Naive thymus-derived CD4-positive, alpha-beta T cell (primary cell): ENCODE results near the gene ABLIM3. TPM values are rescaled to one million over a fixed set of nuclear protein-coding genes. Genes with fewer than 3 reads are reported as not detected.

ENCODE experiments used
- ATAC-seq: fragments of 150-1000 bp; cut with Tn5 transposase; 2 replicates; pipeline ENCODE4 v1.10.0; 2021; ENCODE audit warnings: mild to moderate bottlenecking, moderate library complexity
- CTCF ChIA-PET: fragments of 350-600 bp; sonication (Branson Sonifier 250); formaldehyde crosslinking; loops from one replicate; lab custom pipeline; 2021; ENCODE audit warnings: antibody characterized with exemption; lab: Charles Lee
- POLR2A ChIA-PET: fragments of 350-600 bp; sonication (Branson Sonifier 250); formaldehyde crosslinking; loops from one replicate; lab custom pipeline; 2021; ENCODE audit warnings: antibody characterized with exemption, inconsistent platforms; lab: Charles Lee
- DNase-seq, 9 donors: peaks; one replicate each; pipeline versions ENCODE4 v3.0.0 to v3.0.0-alpha.2; 2020 to 2022; ENCODE audit warnings: mixed read lengths in 1 of 9
- H3K27ac ChIP-seq: one replicate; pipeline ENCODE4 v1.7.0; 2013; ENCODE audit warnings: mild to moderate bottlenecking, low read depth, low read length, moderate library complexity
- H3K27me3 ChIP-seq, 2 donors: one replicate each; pipeline ENCODE4 v1.7.0; 2013; ENCODE audit warnings: low read length in 2 of 2, mild to moderate bottlenecking in 2 of 2, moderate library complexity in 2 of 2; ENCODE audit not compliant: control insufficient read depth in 2 of 2, insufficient read depth in 2 of 2
- H3K36me3 ChIP-seq, 3 experiments: 1 replicate in 2 of 3; 2 replicates in 1 of 3; pipeline ENCODE4 v1.7.0; 2013; ENCODE audit warnings: low read length in 3 of 3, mild to moderate bottlenecking in 3 of 3, moderate library complexity in 1 of 3; ENCODE audit not compliant: insufficient read depth in 3 of 3, control insufficient read depth in 2 of 3
- H3K4me1 ChIP-seq, 2 donors: one replicate each; pipeline ENCODE4 v1.7.0; 2013; ENCODE audit warnings: low read length in 2 of 2, mild to moderate bottlenecking in 2 of 2, moderate library complexity in 1 of 2; ENCODE audit not compliant: control insufficient read depth in 2 of 2, insufficient read depth in 2 of 2
- H3K4me3 ChIP-seq: 2 replicates; pipeline ENCODE4 v1.7.0; 2013; ENCODE audit warnings: mild to moderate bottlenecking, low read length
- H3K9me3 ChIP-seq, 3 experiments: 1 replicate in 2 of 3; 2 replicates in 1 of 3; pipeline ENCODE4 v1.7.0; 2013; ENCODE audit warnings: low read length in 3 of 3; ENCODE audit not compliant: control insufficient read depth in 2 of 3
- H3K27ac Mint-ChIP-seq, 9 donors: one replicate each; pipeline ENCODE4 v1.8.0; 2020 to 2022; ENCODE audit warnings: mixed read lengths in 9 of 9, mild to moderate bottlenecking in 8 of 9, moderate library complexity in 5 of 9, inconsistent platforms in 2 of 9
- H3K27me3 Mint-ChIP-seq, 5 donors: one replicate each; pipeline ENCODE4 v1.8.0; 2021 to 2022; ENCODE audit warnings: mixed read lengths in 5 of 5, mild to moderate bottlenecking in 1 of 5
- H3K36me3 Mint-ChIP-seq, 5 donors: one replicate each; pipeline ENCODE4 v1.8.0; 2020 to 2022; ENCODE audit warnings: mixed read lengths in 5 of 5, mild to moderate bottlenecking in 3 of 5, inconsistent platforms in 1 of 5
- H3K4me1 Mint-ChIP-seq, 7 donors: one replicate each; pipeline ENCODE4 v1.8.0; 2020 to 2022; ENCODE audit warnings: mixed read lengths in 7 of 7, mild to moderate bottlenecking in 3 of 7, inconsistent platforms in 1 of 7
- H3K4me3 Mint-ChIP-seq, 10 donors: one replicate each; pipeline ENCODE4 v1.8.0; 2020 to 2022; ENCODE audit warnings: mild to moderate bottlenecking in 10 of 10, mixed read lengths in 10 of 10, moderate library complexity in 6 of 10, inconsistent platforms in 2 of 10
- H3K9me3 Mint-ChIP-seq, 11 donors: one replicate each; pipeline ENCODE4 v1.8.0; 2020 to 2022; ENCODE audit warnings: mixed read lengths in 11 of 11, mild to moderate bottlenecking in 4 of 11, inconsistent platforms in 1 of 11, moderate library complexity in 1 of 11
- intact Hi-C, 2 donors: fragments of 100-400 bp; cut with micrococcal nuclease; formaldehyde crosslinking; loops; one replicate each; pipeline ENCODE4 v1.15.1; 2023
- polyA plus RNA-seq, 2 donors: library from polyadenylated mRNA; unstranded; fragments of 300-500 nt; fragmentation: Illumina TruSeq; gene quantifications; one replicate each; pipeline ENCODE4 v1.2.3, GENCODE V29; 2021
- total RNA-seq, 6 experiments: library from RNA in 5 of 6; stranded (reverse) in 5 of 6; gene quantifications; 1 replicate in 5 of 6; 2 replicates in 1 of 6; pipeline ENCODE4 v1.2.3 and lab custom pipeline; 2021 to 2026

ABLIM3 gene
- total and polyA plus RNA-seq, 7 experiments from 2014 or later, result 0.08 to 1.3 TPM; not detected in 5

GRCh38 chr5:149195337-149195887 lies 54.1 kb downstream of the ABLIM3 start:
- Mint-ChIP-seq H3K27ac (peak overlapping the region in 1 of 9 donors; percentile 54), H3K36me3 (no peaks in the 10 kb centered on the region), H3K27me3 (peaks cover 0 to 9% (median 0%) of the 10 kb centered on the region in 5 donors), H3K4me1 (peaks cover 0 to 3% (median 0%) of the 10 kb centered on the region in 7 donors), H3K4me3 (no peak overlapping the region), H3K9me3 (no peaks in the 10 kb centered on the region)
- ChIA-PET CTCF (interaction anchor here (0.6 kb wide), 1 partner anchor 162 kb away, joined by 3 read pairs; no protein-coding TSS in a partner anchor), POLR2A (interaction anchor here (1.1 kb wide), 1 partner anchor 45 kb away, joined by 3 read pairs; no protein-coding TSS in a partner anchor)
- no peak for DNase-seq
- H3K9me3 ChIP-seq, result no peaks in the 10 kb centered on the region
- intact Hi-C loops, result loop anchor here in 1 of 2 donors (5.0 kb wide), 1 partner anchor 67 kb away; no protein-coding TSS in a partner anchor
- no peak overlapping the region for H3K27ac ChIP-seq
- H3K4me1 ChIP-seq, result no peaks in the 10 kb centered on the region
- ATAC-seq, result no peak
- H3K36me3 ChIP-seq, result no peaks in the 10 kb centered on the region
- H3K4me3 ChIP-seq, result no peak overlapping the region
- peaks cover 0 to 3% of the 10 kb centered on the region in 2 donors for H3K27me3 ChIP-seq

GRCh38 chr5:149195962-149196361 lies 54.7 kb downstream of the ABLIM3 start:
- H3K27ac Mint-ChIP-seq, result peak overlapping the region in 1 of 9 donors; percentile 2
- no peaks in the 10 kb centered on the region for H3K9me3 ChIP-seq
- H3K4me1 Mint-ChIP-seq, result peaks cover 0 to 3% (median 0%) of the 10 kb centered on the region in 7 donors
- H3K27me3 Mint-ChIP-seq, result peaks cover 0 to 6% (median 0%) of the 10 kb centered on the region in 5 donors
- no peak overlapping the region for H3K4me3 Mint-ChIP-seq
- DNase-seq (no peak), ATAC-seq (no peak)
- H3K27ac ChIP-seq, result no peak overlapping the region
- intact Hi-C loops, result loop anchor here in 1 of 2 donors (5.0 kb wide), 1 partner anchor 66 kb away; no protein-coding TSS in a partner anchor
- H3K4me3 ChIP-seq, result no peak overlapping the region
- H3K36me3 ChIP-seq, result no peaks in the 10 kb centered on the region
- CTCF ChIA-PET, result no interaction called here
- H3K9me3 Mint-ChIP-seq, result no peaks in the 10 kb centered on the region
- H3K36me3 Mint-ChIP-seq, result no peaks in the 10 kb centered on the region
- H3K4me1 ChIP-seq, result no peaks in the 10 kb centered on the region
- POLR2A ChIA-PET, result no interaction called here
- H3K27me3 ChIP-seq, result peaks cover 0 to 3% of the 10 kb centered on the region in 2 donors

- H3K4me3 ChIP-seq, result no peak overlapping the region
- ATAC-seq, result no peak
- Mint-ChIP-seq H3K27ac (no peak overlapping the region), H3K4me1 (peaks cover 0 to 3% (median 0%) of the 10 kb centered on the region in 7 donors), H3K4me3 (no peak overlapping the region), H3K27me3 (peaks cover 0 to 3% (median 0%) of the 10 kb centered on the region in 5 donors), H3K9me3 (no peaks in the 10 kb centered on the region), H3K36me3 (no peaks in the 10 kb centered on the region)
- peaks cover 0 to 3% of the 10 kb centered on the region in 2 donors for H3K27me3 ChIP-seq
- no peaks in the 10 kb centered on the region for H3K36me3 ChIP-seq
- no peak overlapping the region for H3K27ac ChIP-seq
- ChIA-PET CTCF (no interaction called here), POLR2A (no interaction called here)
- intact Hi-C loops, result loop anchor here in 1 of 2 donors (5.0 kb wide), 1 partner anchor 64 kb away; no protein-coding TSS in a partner anchor
- no peak for DNase-seq
- no peaks in the 10 kb centered on the region for H3K4me1 ChIP-seq
- no peaks in the 10 kb centered on the region for H3K9me3 ChIP-seq
These were observed 56.9 kb downstream of the ABLIM3 start for GRCh38 chr5:149198148-149198547.

GRCh38 chr5:149200355-149200754 lies 59.1 kb downstream of the ABLIM3 start:
- Mint-ChIP-seq H3K4me3 (no peak overlapping the region), H3K9me3 (no peaks in the 10 kb centered on the region), H3K27ac (no peak overlapping the region), H3K36me3 (no peaks in the 10 kb centered on the region), H3K27me3 (no peaks in the 10 kb centered on the region), H3K4me1 (peaks cover 0 to 3% (median 0%) of the 10 kb centered on the region in 7 donors)
- CTCF ChIA-PET, result no interaction called here
- no peaks in the 10 kb centered on the region for H3K4me1 ChIP-seq
- H3K36me3 ChIP-seq, result no peaks in the 10 kb centered on the region
- no peak overlapping the region for H3K4me3 ChIP-seq
- no peaks in the 10 kb centered on the region for H3K27me3 ChIP-seq
- H3K27ac ChIP-seq, result no peak overlapping the region
- ATAC-seq (no peak), DNase-seq (no peak)
- intact Hi-C loops, result no loop called here
- POLR2A ChIA-PET, result no interaction called here
- no peaks in the 10 kb centered on the region for H3K9me3 ChIP-seq

GRCh38 chr5:149201121-149201637 lies 59.9 kb downstream of the ABLIM3 start:
- H3K27me3 Mint-ChIP-seq, result no peaks in the 10 kb centered on the region
- H3K9me3 Mint-ChIP-seq, result no peaks in the 10 kb centered on the region
- no peaks in the 10 kb centered on the region for H3K36me3 ChIP-seq
- peaks cover 0 to 3% (median 0%) of the 10 kb centered on the region in 7 donors for H3K4me1 Mint-ChIP-seq
- H3K4me1 ChIP-seq, result no peaks in the 10 kb centered on the region
- intact Hi-C loops, result no loop called here
- DNase-seq (no peak), ATAC-seq (no peak)
- no peak overlapping the region for H3K27ac ChIP-seq
- no peak overlapping the region for H3K4me3 Mint-ChIP-seq
- no peaks in the 10 kb centered on the region for H3K9me3 ChIP-seq
- no peak overlapping the region for H3K27ac Mint-ChIP-seq
- ChIA-PET POLR2A (no interaction called here), CTCF (no interaction called here)
- H3K27me3 ChIP-seq, result no peaks in the 10 kb centered on the region
- no peaks in the 10 kb centered on the region for H3K36me3 Mint-ChIP-seq
- H3K4me3 ChIP-seq, result no peak overlapping the region

GRCh38 chr5:149202910-149203451 lies 61.7 kb downstream of the ABLIM3 start:
- H3K4me1 Mint-ChIP-seq, result no peaks in the 10 kb centered on the region
- no peaks in the 10 kb centered on the region for H3K27me3 Mint-ChIP-seq
- no peak overlapping the region for H3K27ac ChIP-seq
- no peaks in the 10 kb centered on the region for H3K9me3 ChIP-seq
- no peaks in the 10 kb centered on the region for H3K36me3 Mint-ChIP-seq
- ATAC-seq, result no peak
- POLR2A ChIA-PET, result no interaction called here
- no peak for DNase-seq
- H3K36me3 ChIP-seq, result no peaks in the 10 kb centered on the region
- H3K27me3 ChIP-seq, result no peaks in the 10 kb centered on the region
- intact Hi-C loops, result no loop called here
- no peak overlapping the region for H3K4me3 Mint-ChIP-seq
- H3K4me1 ChIP-seq, result no peaks in the 10 kb centered on the region
- CTCF ChIA-PET, result no interaction called here
- no peaks in the 10 kb centered on the region for H3K9me3 Mint-ChIP-seq
- no peak overlapping the region for H3K4me3 ChIP-seq
- no peak overlapping the region for H3K27ac Mint-ChIP-seq
